HPDE6-E6E7 (cell line): Measurements from ENCODE around the gene FHIT.

Experiments used
- DNase-seq: peaks from one replicate; pipeline ENCODE4 v3.0.0; 2011; ENCODE audit warnings: missing footprints; ENCODE audit errors: extremely low spot score

FHIT gene

GRCh38 chr3:60336061-60336460, 915.2 kb downstream of the FHIT start:
- DNase-seq = no peak

DNA sequence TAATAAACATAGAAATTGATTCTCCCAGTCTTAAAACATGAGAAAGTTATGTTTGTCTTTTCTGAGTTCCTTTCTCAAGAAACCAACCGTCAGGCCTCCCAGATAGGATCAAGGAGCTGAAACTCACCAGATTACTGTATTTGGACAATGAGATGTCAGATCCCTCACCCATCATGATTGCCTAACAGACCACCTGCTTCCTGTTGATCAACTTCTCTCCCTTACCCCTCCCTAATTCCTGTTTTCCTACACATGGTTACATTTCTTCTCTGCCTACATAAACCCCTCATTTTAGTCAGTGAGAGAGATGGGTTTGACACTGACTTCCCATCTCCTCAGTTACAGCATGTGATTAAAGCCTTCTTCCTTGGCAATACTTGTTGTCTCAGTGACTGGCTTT, 917.5 kb downstream of the FHIT start:
- no peak for DNase-seq

DNA sequence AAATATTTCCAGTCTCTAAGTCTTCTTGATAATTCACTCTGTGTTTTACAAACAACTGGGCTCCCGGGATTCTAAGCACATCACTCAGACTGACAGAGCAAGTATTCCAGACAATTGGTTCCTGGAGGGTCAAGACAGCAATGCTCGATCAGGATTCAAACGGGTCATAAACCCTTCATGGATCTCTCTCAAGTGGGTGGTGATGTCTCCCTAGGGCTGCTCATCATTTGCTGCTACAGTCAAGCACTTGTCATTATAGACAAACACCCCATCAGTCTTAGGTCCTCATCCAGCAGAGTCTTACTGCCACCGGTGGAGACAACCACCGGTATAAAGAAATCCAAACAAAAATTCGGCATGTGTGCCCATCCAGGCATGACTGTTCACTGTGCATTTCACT, 921.1 kb downstream of the FHIT start:
- no peak for DNase-seq

- no peak for DNase-seq
Observed at GRCh38 chr3:60325610-60326170, 925.6 kb downstream of the FHIT start.

DNA sequence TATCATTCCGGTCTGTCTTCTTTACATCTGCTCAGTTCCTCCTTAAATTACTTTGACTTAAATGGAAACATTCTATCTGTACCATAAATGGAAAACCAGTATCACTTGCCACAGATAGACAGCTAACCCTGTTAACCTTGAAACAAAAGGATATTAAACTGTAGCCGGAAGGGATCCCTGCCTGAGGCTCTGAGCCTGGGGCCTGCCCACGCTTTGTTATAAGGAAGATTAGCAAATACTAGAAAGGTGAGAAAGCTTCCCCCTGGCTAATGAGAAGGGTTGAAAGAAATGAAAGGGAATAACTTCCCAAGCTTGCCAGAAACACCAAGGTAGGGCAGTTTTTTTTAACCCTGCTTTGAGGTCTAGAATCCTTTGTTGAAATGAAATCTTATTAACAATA, 927.6 kb downstream of the FHIT start:
- DNase-seq = no peak

DNA sequence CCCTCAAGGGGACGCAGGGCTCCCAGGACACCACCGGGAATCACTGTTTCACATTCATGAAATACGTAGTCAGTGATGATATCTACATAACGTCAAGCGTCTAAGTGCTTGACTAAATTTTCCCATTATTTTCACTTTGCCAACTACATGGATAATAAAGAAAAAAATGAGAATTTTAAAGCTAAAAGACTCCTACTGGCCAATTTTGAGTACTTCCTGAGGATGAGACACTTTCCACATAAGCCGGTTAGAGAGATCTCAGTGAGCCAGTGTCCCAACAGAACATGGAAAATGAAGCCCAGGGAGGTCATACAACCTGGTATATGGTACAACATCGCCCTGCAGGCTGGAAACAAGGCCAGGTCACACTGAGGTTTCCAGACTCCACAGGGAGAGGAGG, 928.1 kb downstream of the FHIT start:
- DNase-seq = no peak

- no peak for DNase-seq
Observed at GRCh38 chr3:60322298-60322856, 928.9 kb downstream of the FHIT start.

- no peak for DNase-seq
Observed at GRCh38 chr3:60319179-60319858, 931.9 kb downstream of the FHIT start.

- no peak for DNase-seq
Observed at GRCh38 chr3:60316121-60316797, 935.0 kb downstream of the FHIT start.

- no peak for DNase-seq
Observed at GRCh38 chr3:60313951-60314461, 937.2 kb downstream of the FHIT start.

DNA sequence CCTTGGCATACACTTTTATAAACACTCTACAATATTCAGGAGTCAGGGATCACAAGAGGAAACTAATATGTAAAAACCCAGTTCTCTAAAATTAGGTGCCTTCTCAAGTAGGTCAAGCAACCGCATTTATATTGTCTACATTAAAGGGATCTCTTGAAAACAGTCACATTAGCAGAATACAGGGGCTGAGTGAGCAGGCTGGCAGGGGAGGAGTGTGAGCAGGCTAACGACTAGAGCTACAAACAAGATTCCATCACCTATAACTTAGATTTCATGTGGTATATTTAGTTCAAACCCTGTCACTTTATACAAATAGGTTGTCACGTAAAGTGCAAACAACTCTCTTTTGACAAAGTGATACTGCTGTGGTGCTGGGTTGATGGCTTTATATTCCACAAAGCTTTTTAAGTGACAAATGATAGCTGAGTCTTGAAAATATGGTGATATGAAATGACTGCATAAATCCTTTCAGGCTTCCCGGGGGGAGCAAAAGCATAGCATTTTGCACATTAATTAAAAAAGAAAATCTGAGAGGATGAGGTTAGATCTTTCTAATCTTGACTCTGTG, 937.9 kb downstream of the FHIT start:
- DNase-seq = no peak

- no peak for DNase-seq
Observed at GRCh38 chr3:60309539-60310268, 941.5 kb downstream of the FHIT start.

- DNase-seq = no peak
Observed at GRCh38 chr3:60308808-60309207, 942.4 kb downstream of the FHIT start.

DNA sequence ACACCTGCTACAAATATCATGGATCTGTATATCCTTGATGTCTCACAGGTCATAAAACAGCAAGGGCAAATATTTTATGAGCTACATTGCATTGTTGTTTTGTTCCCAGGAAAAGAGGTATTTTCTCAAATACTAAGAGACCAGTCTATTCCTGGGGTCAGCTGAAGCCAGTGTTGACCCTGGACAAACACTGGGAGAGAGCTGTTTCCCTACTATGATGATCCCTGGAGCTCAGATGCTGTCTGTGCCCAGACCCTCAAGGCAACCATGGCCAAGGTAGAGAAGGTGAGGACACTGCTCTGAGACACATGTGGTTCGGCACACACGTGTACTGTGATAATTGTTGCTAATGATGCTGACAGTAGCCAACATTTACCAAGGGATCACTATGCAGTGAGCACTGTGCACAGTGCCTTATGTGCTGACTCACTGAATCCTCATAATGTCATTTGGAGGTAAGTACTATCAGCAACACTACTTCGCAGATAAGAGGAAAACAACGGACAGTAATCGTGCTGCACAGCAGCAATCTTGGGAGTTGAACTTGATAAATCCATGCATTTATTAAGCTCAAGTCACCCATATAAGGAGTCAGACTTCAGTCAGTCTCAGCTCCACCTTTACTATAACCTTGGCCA, 943.6 kb downstream of the FHIT start:
- DNase-seq = no peak

DNA sequence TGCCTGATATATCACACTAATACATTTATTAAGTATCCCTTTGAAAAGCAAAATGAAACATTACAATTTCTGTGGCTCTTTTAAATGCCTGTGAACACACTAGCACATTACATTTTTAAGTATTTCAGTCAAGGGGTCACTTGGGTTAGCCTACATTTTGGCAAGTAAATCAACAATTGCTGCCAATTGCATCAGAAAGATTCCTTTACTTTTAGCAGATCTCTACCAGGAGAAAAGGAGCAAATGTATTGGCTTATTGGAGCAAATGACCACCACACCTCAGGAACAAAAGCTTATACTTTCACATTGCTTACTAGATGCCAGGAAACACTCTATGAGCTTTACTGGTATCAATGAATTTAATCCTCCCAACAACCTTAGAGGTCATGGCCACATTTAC, 947.1 kb downstream of the FHIT start:
- no peak for DNase-seq

- no peak for DNase-seq
Observed at GRCh38 chr3:60303160-60303559, 948.1 kb downstream of the FHIT start.

DNA sequence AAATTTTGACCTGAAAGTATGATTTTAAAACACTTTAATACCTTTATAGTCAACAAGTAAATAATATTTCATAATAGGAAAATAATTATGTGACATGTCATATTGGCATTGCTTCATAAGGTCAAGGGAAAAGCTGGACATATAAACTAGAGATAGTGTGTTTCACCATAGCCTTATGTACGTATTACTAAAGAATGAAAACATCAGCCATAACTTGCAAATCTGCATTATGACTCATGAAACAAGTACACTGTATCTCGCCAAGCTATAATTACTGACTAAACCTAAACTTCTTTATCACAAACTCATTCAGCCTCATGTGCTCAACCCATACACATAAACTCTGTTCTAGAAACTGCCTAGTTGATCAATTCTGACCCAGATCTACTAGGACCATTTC, 950.1 kb downstream of the FHIT start:
- DNase-seq = no peak

DNA sequence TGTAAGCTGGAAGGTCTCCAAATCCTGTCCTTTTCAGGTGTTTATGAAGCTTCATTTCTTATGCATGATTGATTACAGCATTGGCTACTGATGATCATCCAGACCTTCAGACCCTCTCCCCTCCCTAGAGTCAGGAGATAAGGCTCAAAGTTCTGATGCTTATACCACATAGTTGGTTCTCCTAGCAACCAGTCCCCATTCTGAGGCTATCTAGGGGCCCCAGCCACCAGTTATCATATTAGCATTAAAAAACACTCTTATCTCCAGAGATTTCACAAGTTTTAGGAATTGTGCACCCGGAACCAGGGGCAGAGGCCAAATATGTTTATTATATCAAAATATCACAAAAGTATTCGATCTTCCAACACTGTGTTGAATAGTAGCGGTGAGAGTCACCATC, 953.1 kb downstream of the FHIT start:
- no peak for DNase-seq

GRCh38 chr3:60294181-60294580, 957.1 kb downstream of the FHIT start:
- DNase-seq = no peak

DNA sequence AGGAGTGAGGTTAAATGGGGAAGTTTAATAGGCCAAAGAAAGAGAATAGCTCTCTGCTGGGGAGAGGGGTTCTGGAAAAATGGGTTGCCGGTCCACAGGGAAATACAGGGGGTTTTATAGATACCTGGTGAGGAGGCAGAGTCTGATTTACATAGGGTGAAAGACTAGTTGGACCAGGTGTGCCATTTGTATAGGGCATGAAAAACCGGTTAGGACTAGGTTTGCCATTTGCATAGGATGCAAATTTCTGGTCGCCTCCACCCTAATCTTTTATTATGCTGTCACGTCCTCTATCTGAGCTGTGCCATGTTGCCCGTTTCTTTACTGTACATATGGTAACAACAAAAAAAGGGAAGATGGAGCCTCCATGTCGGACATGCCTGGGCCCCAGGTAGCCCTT, 960.1 kb downstream of the FHIT start:
- DNase-seq = no peak

DNA sequence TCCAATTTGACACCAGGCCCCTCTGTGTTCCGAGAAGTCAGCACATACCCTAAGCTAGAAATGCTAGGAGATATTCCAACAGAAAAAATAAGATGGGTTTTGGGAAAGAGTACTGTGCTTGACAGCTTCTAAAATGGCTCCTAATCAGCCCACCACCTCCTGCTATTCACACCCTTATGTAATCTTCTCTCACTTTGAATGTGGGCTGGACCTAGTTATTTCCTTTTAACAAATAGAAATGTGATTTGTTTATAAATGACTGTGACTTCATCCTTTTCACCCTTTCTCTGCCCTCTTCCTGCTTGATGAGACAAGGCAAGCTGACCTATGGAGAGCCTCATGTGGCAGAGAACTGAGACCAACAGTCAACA, 961.1 kb downstream of the FHIT start:
- no peak for DNase-seq
